Caco-2 (cell line): ENCODE data around the gene GOLGA6L26. TPM values are rescaled to one million over a fixed set of nuclear protein-coding genes. Genes with fewer than 3 reads are reported as not detected.
"Not testable (repeated sequence)": the region's sequence is repeated elsewhere in the genome, so short reads cannot be mapped to it uniquely, and the experiment has no call there.

Source experiments
- BruUV-seq: library from RNA; stranded (reverse); fragments of 400-500 nt; replicated peaks from 2 replicates; lab custom pipeline; 2021; lab: Mats Ljungman, UMichigan
- CTCF ChIA-PET: fragments of 300-600 bp; sonication (Branson Sonifier 250); formaldehyde crosslinking; loops from one replicate; lab custom pipeline; 2022; ENCODE audit warnings: antibody characterized with exemption; lab: Charles Lee
- POLR2A ChIA-PET: fragments of 300-600 bp; sonication (Branson Sonifier 250); formaldehyde crosslinking; loops from one replicate; lab custom pipeline; 2022; ENCODE audit warnings: antibody characterized with exemption; lab: Charles Lee
- DNase-seq, 2 experiments: peaks; one replicate each; pipeline versions ENCODE4 v3.0.0 to v3.0.0-alpha.2; 2020 to 2022
- H3K27me3 ChIP-seq: replicated peaks from 2 replicates; pipeline ENCODE4 v1.6.0; 2011; ENCODE audit warnings: low read length; ENCODE audit not compliant: control insufficient read depth, insufficient read depth
- H3K36me3 ChIP-seq: 2 replicates; pipeline ENCODE4 v1.5.1; 2011; ENCODE audit warnings: low read length; ENCODE audit not compliant: control insufficient read depth, insufficient read depth
- H3K4me1 ChIP-seq: fragments of 250-450 bp; sonication (Bioruptor Pico); 2 replicates; pipeline ENCODE4 v1.5.1; 2020; ENCODE audit warnings: mild to moderate bottlenecking
- H3K4me3 ChIP-seq: 2 replicates; pipeline ENCODE4 v1.5.1; 2011; ENCODE audit warnings: low read depth, mild to moderate bottlenecking, control low read depth, low read length
- H3K9me3 ChIP-seq: fragments of 250-450 bp; sonication (Bioruptor Pico); 2 replicates; pipeline ENCODE4 v1.5.1; 2020; ENCODE audit warnings: mild to moderate bottlenecking, moderate library complexity
- H3K27ac Mint-ChIP-seq: one replicate; pipeline ENCODE4 v1.8.0; 2022; ENCODE audit warnings: mixed read lengths; ENCODE audit not compliant: unreplicated experiment
- H3K27me3 Mint-ChIP-seq: one replicate; pipeline ENCODE4 v1.8.0; 2022; ENCODE audit warnings: mixed read lengths; ENCODE audit not compliant: insufficient read depth, unreplicated experiment
- H3K36me3 Mint-ChIP-seq: one replicate; pipeline ENCODE4 v1.8.0; 2022; ENCODE audit warnings: mild to moderate bottlenecking, mixed read lengths; ENCODE audit not compliant: insufficient read depth, unreplicated experiment
- H3K4me1 Mint-ChIP-seq: one replicate; pipeline ENCODE4 v1.8.0; 2022; ENCODE audit warnings: low read depth, mixed read lengths; ENCODE audit not compliant: unreplicated experiment
- H3K4me3 Mint-ChIP-seq: one replicate; pipeline ENCODE4 v1.8.0; 2022; ENCODE audit warnings: mild to moderate bottlenecking, moderate library complexity, mixed read lengths; ENCODE audit not compliant: unreplicated experiment
- H3K9me3 Mint-ChIP-seq: one replicate; pipeline ENCODE4 v1.8.0; 2022; ENCODE audit warnings: mixed read lengths; ENCODE audit not compliant: unreplicated experiment
- intact Hi-C: fragments of 100-400 bp; cut with micrococcal nuclease; formaldehyde crosslinking; loops from one replicate; pipeline ENCODE4 v1.10.0; 2022; ENCODE audit not compliant: unreplicated experiment
- total RNA-seq: library from RNA; stranded (reverse); gene quantifications from 2 replicates; pipeline ENCODE4 v1.2.3, GENCODE V29; 2022
- TF ChIP-seq, protein P1 (sequence below), 2 experiments: fragments of 200-600 bp in 1 of 2; IDR thresholded peaks; 1 replicate in 1 of 2; 2 replicates in 1 of 2; pipeline versions ENCODE4 v1.5.1 to v1.8.0; 2011 to 2022; ENCODE audit warnings: antibody characterized with exemption in 1 of 2, control low read depth in 1 of 2, inconsistent platforms in 1 of 2, low read depth in 1 of 2, low read length in 1 of 2, mild to moderate bottlenecking in 1 of 2, moderate library complexity in 1 of 2; ENCODE audit not compliant: insufficient read depth in 1 of 2, severe bottlenecking in 1 of 2, unreplicated experiment in 1 of 2

The GOLGA6L26 gene
- total RNA-seq, 1 experiment from 2014 or later, result not detected

GRCh38 chr15:23372284-23372683 is 38.3 kb upstream of the GOLGA6L26 start:
- Mint-ChIP-seq H3K4me3 (no peak overlapping the region), H3K9me3 (no peaks in the 10 kb centered on the region), H3K36me3 (no peaks in the 10 kb centered on the region), H3K27me3 (peaks cover 3% of the 10 kb centered on the region), H3K27ac (no peak overlapping the region), H3K4me1 (no peaks in the 10 kb centered on the region)
- POLR2A ChIA-PET, result no interaction called here
- CTCF ChIA-PET, result no interaction called here
- no TSS peak for BruUV-seq
- no peaks in the 10 kb centered on the region for H3K9me3 ChIP-seq
- H3K27me3 ChIP-seq, result no peaks in the 10 kb centered on the region
- no peaks in the 10 kb centered on the region for H3K4me1 ChIP-seq
- intact Hi-C loops, result no loop called here
- TF ChIP-seq, protein P1, sequence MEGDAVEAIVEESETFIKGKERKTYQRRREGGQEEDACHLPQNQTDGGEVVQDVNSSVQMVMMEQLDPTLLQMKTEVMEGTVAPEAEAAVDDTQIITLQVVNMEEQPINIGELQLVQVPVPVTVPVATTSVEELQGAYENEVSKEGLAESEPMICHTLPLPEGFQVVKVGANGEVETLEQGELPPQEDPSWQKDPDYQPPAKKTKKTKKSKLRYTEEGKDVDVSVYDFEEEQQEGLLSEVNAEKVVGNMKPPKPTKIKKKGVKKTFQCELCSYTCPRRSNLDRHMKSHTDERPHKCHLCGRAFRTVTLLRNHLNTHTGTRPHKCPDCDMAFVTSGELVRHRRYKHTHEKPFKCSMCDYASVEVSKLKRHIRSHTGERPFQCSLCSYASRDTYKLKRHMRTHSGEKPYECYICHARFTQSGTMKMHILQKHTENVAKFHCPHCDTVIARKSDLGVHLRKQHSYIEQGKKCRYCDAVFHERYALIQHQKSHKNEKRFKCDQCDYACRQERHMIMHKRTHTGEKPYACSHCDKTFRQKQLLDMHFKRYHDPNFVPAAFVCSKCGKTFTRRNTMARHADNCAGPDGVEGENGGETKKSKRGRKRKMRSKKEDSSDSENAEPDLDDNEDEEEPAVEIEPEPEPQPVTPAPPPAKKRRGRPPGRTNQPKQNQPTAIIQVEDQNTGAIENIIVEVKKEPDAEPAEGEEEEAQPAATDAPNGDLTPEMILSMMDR (IDR thresholded peaks at IDR 0.05; ENCODE audit: insufficient read depth in 1 of 2, low read depth in 1 of 2, low read length in 1 of 2, severe bottlenecking in 1 of 2, unreplicated experiment in 1 of 2), result no peak
- DNase-seq, result no peak
- no peak overlapping the region for H3K4me3 ChIP-seq
- H3K36me3 ChIP-seq, result no peaks in the 10 kb centered on the region

- not testable (repeated sequence) for H3K36me3 ChIP-seq
Observed at GRCh38 chr15:23371868-23372267, 37.9 kb upstream of the GOLGA6L26 start.

GRCh38 chr15:23371134-23371533 is 37.1 kb upstream of the GOLGA6L26 start:
- H3K9me3 Mint-ChIP-seq, H3K27me3 ChIP-seq, H3K4me1 Mint-ChIP-seq, H3K4me3 ChIP-seq, DNase-seq, H3K4me1 ChIP-seq, H3K36me3 ChIP-seq, H3K4me3 Mint-ChIP-seq, H3K27me3 Mint-ChIP-seq, H3K9me3 ChIP-seq, BruUV-seq, H3K36me3 Mint-ChIP-seq, CTCF ChIA-PET, POLR2A ChIA-PET, H3K27ac Mint-ChIP-seq, intact Hi-C loops: not testable (repeated sequence)

More at GRCh38 chr15:23371868-23372267, 37.9 kb upstream of the GOLGA6L26 start:
- intact Hi-C loops, DNase-seq, BruUV-seq, H3K4me3 Mint-ChIP-seq, H3K4me1 ChIP-seq, H3K9me3 Mint-ChIP-seq, H3K9me3 ChIP-seq, H3K36me3 Mint-ChIP-seq, H3K27me3 ChIP-seq, POLR2A ChIA-PET, CTCF ChIA-PET, H3K27me3 Mint-ChIP-seq, H3K4me3 ChIP-seq, H3K27ac Mint-ChIP-seq, H3K4me1 Mint-ChIP-seq: not testable (repeated sequence)

GRCh38 chr15:23370578-23370977 is 36.6 kb upstream of the GOLGA6L26 start:
- no peak for DNase-seq
- Histone ChIP-seq H3K36me3 (no peaks in the 10 kb centered on the region), H3K9me3 (no peaks in the 10 kb centered on the region), H3K4me1 (no peaks in the 10 kb centered on the region), H3K4me3 (no peak overlapping the region), H3K27me3 (no peaks in the 10 kb centered on the region)
- Mint-ChIP-seq H3K27me3 (peaks cover 3% of the 10 kb centered on the region), H3K27ac (no peak overlapping the region), H3K4me1 (no peaks in the 10 kb centered on the region), H3K4me3 (no peak overlapping the region), H3K9me3 (no peaks in the 10 kb centered on the region), H3K36me3 (no peaks in the 10 kb centered on the region)
- TF ChIP-seq, protein P1 (IDR thresholded peaks at IDR 0.05; ENCODE audit: insufficient read depth in 1 of 2, low read depth in 1 of 2, low read length in 1 of 2, severe bottlenecking in 1 of 2, unreplicated experiment in 1 of 2), result no peak
- ChIA-PET POLR2A (no interaction called here), CTCF (no interaction called here)
- BruUV-seq, result no TSS peak
- intact Hi-C loops, result no loop called here

DNA sequence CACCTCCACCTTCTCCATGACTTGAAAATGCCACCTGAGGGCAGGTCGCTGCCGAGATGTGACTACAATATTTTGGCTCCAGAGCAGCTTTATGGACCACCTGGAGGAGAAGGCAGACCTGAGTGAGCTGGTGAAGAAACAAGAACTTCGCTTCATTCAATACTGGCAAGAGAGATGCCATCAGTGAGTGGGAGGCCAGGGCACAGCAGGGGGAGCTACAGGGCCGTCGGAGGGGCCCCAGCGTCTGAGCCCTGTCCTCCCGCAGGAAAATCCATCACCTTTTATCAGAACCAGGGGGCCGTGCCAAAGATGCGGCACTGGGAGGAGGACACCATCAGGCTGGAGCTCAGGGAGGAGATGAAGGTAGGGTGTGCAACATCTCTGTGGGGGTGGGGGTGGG is 30.3 kb upstream of the GOLGA6L26 start:
- H3K27me3 ChIP-seq, BruUV-seq, H3K27me3 Mint-ChIP-seq, H3K4me1 Mint-ChIP-seq, H3K9me3 ChIP-seq, H3K4me1 ChIP-seq, DNase-seq, H3K9me3 Mint-ChIP-seq, CTCF ChIA-PET, H3K4me3 ChIP-seq, POLR2A ChIA-PET, H3K36me3 ChIP-seq, intact Hi-C loops, H3K36me3 Mint-ChIP-seq, H3K27ac Mint-ChIP-seq, H3K4me3 Mint-ChIP-seq: not testable (repeated sequence)
